GM18505 (cell line): ENCODE measurements around the gene TMX4.

Experiments used
- ATAC-seq: cut with Tn5 transposase; IDR thresholded peaks from one replicate; pipeline ENCODE4 v1.9.1; 2021; ENCODE audit not compliant: unreplicated experiment
- POLR2A ChIP-seq: IDR thresholded peaks from 4 replicates; pipeline ENCODE4 v1.6.1; 2011; ENCODE audit warnings: borderline replicate concordance; ENCODE audit not compliant: insufficient read depth, insufficient read length; ENCODE audit errors: extremely low read depth

TMX4 gene

DNA sequence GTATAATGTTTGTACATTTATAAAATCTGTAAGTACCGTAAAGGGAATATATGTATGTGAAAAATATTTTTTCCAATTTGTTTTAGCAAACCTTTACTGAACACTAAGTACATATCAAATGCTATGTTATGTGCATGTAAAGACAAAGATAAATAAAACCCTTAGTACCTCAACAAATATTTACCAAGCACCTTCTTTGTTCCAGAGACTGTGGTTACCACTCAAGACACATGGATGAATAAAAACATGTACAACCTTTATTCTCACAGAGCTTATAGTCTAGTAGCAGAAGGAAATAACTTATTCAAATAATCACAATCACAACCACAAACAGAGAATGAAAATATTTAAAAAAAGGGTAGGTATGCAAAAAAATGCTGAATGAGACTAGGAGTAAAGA, 17.5 kb downstream of the TMX4 start:
- no peak for ATAC-seq
- TF ChIP-seq POLR2A, result no peak

- no peak for ATAC-seq
These were observed 18.8 kb downstream of the TMX4 start for GRCh38 chr20:8000796-8001195.

GRCh38 chr20:7996898-7997297, 22.7 kb downstream of the TMX4 start:
- ATAC-seq, result no peak
- no peak for TF ChIP-seq POLR2A

More at GRCh38 chr20:8000796-8001195, 18.8 kb downstream of the TMX4 start:
- no peak for TF ChIP-seq POLR2A

DNA sequence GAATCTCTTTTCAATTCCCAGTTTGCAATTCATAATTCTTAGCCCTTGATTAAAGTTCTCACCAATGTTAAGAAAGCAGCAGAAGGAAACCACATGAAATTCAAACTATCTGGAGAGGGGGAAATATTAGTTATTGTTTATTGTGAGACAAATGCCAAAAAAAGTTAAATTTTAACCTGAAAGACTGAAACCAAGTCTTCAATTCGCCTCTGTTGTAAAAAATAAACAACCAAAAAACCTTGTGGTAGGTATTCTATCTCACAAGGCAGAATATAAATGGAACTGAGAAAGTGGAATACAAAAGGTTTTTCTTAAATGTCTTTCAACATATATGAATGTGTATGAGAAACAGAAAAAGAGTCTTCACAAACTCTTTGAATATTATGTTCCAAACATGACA, 24.8 kb downstream of the TMX4 start:
- no peak for TF ChIP-seq POLR2A
- ATAC-seq, result no peak

GRCh38 chr20:7993703-7994102, 25.9 kb downstream of the TMX4 start:
- TF ChIP-seq POLR2A, result no peak
- no peak for ATAC-seq

- ATAC-seq, result no peak
- no peak for TF ChIP-seq POLR2A
These were observed 26.3 kb downstream of the TMX4 start for GRCh38 chr20:7993238-7993637.

DNA sequence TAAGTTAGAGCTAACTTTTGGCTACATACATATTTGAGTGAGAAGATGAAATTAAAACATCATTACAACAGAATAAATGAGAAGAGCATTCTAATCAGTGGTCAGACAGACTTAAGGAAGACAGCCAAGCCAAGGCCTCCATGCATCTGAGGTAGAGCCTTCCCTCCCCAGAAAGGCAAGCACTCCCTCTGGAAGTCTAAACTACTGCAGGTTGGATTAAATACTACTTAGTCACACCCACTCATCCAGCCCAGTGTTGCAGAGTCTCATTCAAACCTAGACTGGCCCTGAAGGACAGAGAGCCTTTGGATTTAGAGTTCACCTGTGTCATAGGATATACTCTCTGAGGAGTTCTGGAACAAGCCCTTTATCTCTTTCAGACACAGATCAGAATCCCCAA, 29.2 kb downstream of the TMX4 start:
- no peak for TF ChIP-seq POLR2A
- ATAC-seq, result no peak

DNA sequence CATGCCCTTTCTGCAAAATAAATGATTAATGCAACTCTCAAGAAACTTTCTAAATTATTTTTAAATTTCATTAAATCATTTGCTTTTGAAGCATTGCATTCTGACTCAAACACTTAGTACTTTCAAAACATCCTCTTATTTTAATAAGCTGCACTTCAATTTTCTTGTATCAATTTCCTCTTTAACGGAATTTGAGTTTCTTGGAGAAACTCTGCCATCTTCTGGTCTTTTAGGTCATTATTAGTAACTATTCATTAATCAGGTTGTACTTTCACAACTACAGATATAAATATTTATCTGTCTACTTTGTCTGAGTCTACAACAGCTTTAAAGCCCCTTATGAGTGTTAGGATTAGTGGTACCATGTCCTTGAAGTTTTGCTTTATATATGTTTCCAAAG, 30.2 kb downstream of the TMX4 start:
- ATAC-seq, result no peak
- no peak for TF ChIP-seq POLR2A

- no peak for ATAC-seq
- no peak for TF ChIP-seq POLR2A
These were observed 33.6 kb downstream of the TMX4 start for GRCh38 chr20:7985916-7986315.

DNA sequence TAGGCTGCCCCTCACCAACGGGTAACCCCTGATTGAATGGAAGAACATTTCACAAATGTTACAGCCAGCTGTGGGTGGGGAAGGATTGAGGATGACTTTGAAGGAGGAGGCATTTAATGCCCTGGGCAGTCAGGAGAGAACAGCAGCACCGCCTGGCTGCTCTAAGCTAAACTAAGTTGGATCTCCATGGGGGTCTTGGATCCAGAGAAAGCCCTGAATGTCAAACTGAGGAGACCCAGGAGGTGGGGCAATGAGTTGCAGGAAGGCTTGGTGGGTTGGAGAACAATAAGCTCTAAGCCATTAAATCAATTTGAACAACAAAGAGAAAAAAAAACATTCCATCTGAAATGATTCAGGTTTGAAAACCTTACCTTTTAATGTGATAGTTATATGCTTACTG, 35.4 kb downstream of the TMX4 start:
- TF ChIP-seq POLR2A, result no peak
- no peak for ATAC-seq

DNA sequence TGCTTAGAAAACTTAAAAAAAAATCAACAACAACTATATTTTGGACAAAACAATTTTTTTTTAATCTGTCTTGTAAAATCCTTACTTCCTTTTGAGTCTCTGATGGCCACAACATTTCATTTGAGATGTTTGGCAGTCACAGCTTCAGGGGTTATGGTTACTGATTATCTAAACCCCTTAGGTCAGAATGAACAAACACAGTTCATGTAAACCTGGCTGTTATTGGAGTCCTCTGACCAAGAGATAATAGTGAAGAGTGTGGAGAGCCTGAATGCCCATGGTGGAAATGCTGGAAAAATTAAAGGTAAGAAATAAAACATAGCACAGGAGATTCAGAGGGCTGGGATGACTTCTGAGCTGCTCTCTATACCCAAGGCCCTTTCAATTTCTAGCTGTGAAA, 38.2 kb downstream of the TMX4 start:
- no peak for TF ChIP-seq POLR2A
- ATAC-seq, result no peak

GRCh38 chr20:7980332-7981046, 39.1 kb downstream of the TMX4 start:
- no peak for TF ChIP-seq POLR2A
- ATAC-seq, result peak; percentile 68

- ATAC-seq, result no peak
- no peak for TF ChIP-seq POLR2A
These were observed 41.9 kb downstream of the TMX4 start for GRCh38 chr20:7977709-7978108.

DNA sequence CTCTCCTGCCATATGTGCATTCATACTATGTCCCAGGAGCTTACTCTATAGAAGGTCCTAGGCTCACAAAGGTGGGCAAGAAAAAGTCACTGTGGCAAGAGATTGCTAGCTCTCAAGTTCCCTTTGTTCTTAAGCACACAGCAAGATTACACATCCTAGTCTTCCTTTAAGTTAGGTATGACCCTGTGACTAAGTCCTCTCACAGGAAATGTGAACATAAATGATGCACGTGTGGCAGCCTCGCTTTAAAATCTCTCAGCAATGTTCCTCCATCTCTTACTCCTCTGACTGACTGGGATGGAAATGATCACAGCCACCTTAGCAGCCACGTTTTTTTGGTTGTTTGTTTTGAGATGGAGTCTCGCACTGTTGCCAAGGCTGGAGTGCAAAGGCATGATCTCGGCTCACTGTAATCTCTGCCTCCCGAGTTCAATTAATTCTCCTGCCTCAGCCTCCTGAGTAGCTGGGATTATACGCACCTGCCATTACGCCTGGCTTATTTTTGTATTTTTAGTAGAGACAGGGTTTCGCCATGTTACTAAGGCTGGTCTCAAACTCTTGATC, 43.6 kb downstream of the TMX4 start:
- TF ChIP-seq POLR2A, result no peak
- no peak for ATAC-seq
